ENCODE measurements around the gene TSPY4.
"Not testable (repeated sequence)": the region's sequence is repeated elsewhere in the genome, so short reads cannot be mapped to it uniquely, and the experiment has no call there.

DNA sequence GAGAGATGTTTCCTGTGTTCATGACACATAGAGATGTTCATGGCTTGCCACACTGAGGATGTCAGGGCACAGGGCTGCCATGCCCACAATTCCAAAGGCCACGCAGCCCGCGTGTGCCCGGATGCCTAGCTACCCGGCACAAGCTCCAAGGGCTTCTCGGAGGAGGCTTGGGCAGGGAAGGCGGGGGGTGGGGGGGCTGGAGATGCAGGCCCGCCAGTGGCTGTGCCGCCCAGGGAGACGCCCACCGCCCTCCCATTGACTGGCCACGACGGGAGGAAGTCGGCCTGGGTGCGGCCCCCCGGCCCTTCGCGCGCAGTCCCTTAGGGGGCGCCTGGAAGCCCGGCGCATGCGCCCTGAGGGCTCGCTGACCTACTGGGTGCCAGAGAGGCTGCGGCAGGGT is 20.2 kb downstream of the TSPY4 start, which contains the start of gene TSPY8:
- TF ChIP-seq, protein P1, sequence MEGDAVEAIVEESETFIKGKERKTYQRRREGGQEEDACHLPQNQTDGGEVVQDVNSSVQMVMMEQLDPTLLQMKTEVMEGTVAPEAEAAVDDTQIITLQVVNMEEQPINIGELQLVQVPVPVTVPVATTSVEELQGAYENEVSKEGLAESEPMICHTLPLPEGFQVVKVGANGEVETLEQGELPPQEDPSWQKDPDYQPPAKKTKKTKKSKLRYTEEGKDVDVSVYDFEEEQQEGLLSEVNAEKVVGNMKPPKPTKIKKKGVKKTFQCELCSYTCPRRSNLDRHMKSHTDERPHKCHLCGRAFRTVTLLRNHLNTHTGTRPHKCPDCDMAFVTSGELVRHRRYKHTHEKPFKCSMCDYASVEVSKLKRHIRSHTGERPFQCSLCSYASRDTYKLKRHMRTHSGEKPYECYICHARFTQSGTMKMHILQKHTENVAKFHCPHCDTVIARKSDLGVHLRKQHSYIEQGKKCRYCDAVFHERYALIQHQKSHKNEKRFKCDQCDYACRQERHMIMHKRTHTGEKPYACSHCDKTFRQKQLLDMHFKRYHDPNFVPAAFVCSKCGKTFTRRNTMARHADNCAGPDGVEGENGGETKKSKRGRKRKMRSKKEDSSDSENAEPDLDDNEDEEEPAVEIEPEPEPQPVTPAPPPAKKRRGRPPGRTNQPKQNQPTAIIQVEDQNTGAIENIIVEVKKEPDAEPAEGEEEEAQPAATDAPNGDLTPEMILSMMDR (IDR thresholded peaks at IDR 0.05 in 4 of 5, conservative IDR thresholded peaks at IDR 0.05 in 1 of 5), result not testable (repeated sequence)
- TF ChIP-seq POLR2A (IDR thresholded peaks at IDR 0.05), result not testable (repeated sequence)
